HCT116 (cell line): ENCODE measurements around the gene ADGRV1. TPM values are rescaled to one million over a fixed set of nuclear protein-coding genes. Genes with fewer than 3 reads are reported as not detected.

ENCODE experiments used
- ATAC-seq: fragments of 200-7000 bp; cut with Tn5 transposase; 2 replicates; pipeline ENCODE4 v1.9.1; 2020; ENCODE audit warnings: mild to moderate bottlenecking, moderate library complexity
- BruUV-seq: library from RNA; stranded (reverse); fragments of 400-500 nt; replicated peaks from 2 replicates; lab custom pipeline; 2021; lab: Mats Ljungman, UMichigan
- CTCF ChIA-PET: fragments of 300-600 bp; sonication (Branson Sonifier 250); formaldehyde crosslinking; loops from one replicate; lab custom pipeline; 2021; ENCODE audit warnings: antibody characterized with exemption; lab: Charles Lee
- POLR2A ChIA-PET: fragments of 300-600, 350-600 bp; sonication (Branson Sonifier 250); formaldehyde crosslinking; loops from one replicate; lab custom pipeline; 2021; ENCODE audit warnings: antibody characterized with exemption; lab: Charles Lee
- RAD21 ChIA-PET, 2 experiments: fragments of 300-600 bp; sonication (Branson Sonifier 250); formaldehyde crosslinking; loops; one replicate each; lab custom pipeline; 2023; ENCODE audit warnings: low total read pairs in 2 of 2; ENCODE audit not compliant: uncharacterized antibody in 2 of 2, unreplicated experiment in 2 of 2, low non-redundant PET in 1 of 2; lab: Charles Lee
- DNase-seq: peaks from one replicate; pipeline ENCODE4 v3.0.0-alpha.2; 2010; ENCODE audit warnings: low read depth, low spot score
- H2AFZ ChIP-seq: fragments of 200-600 bp; shearing (Covaris generic), sonication (generic); 2 replicates; pipeline ENCODE4 v1.6.1; 2017; ENCODE audit warnings: low read depth, mixed run types, mixed read lengths, antibody characterized with exemption, low read length; ENCODE audit not compliant: poor library complexity, severe bottlenecking
- H3K27ac ChIP-seq: 2 replicates; pipeline ENCODE4 v1.5.1; 2012; ENCODE audit warnings: low read depth, low read length
- H3K27me3 ChIP-seq: fragments of 200-600 bp; sonication (generic); 2 replicates; pipeline ENCODE4 v1.6.1; 2016; ENCODE audit warnings: mixed run types, low read length, mixed read lengths; ENCODE audit not compliant: insufficient read depth
- H3K36me3 ChIP-seq, 2 experiments: fragments of 200-500 bp in 1 of 2; fragments of 200-600 bp in 1 of 2; sonication (Bioruptor generic) in 1 of 2; sonication (generic) in 1 of 2; 2 replicates each; pipeline versions ENCODE4 v1.5.1 to v1.6.1; 2014 to 2016; ENCODE audit warnings: low read length in 2 of 2, inconsistent platforms in 1 of 2, mixed read lengths in 1 of 2, mixed run types in 1 of 2; ENCODE audit not compliant: insufficient read depth in 2 of 2, control insufficient read depth in 1 of 2
- H3K4me1 ChIP-seq, 2 experiments: fragments of 200-600 bp in 1 of 2; sonication (generic) in 1 of 2; 2 replicates each; pipeline versions ENCODE4 v1.5.1 to v1.6.1; 2012 to 2017; ENCODE audit warnings: low read length in 2 of 2, inconsistent platforms in 1 of 2, mild to moderate bottlenecking in 1 of 2, mixed read lengths in 1 of 2, mixed run types in 1 of 2, moderate library complexity in 1 of 2; ENCODE audit not compliant: insufficient read depth in 2 of 2, control insufficient read depth in 1 of 2
- H3K4me2 ChIP-seq: fragments of 200-600 bp; sonication (generic); 2 replicates; pipeline ENCODE4 v1.6.1; 2017; ENCODE audit warnings: mixed run types, low read length, mixed read lengths
- H3K4me3 ChIP-seq, 2 experiments: fragments of 200-600 bp in 1 of 2; sonication (generic) in 1 of 2; replicated peaks in 1 of 2; 2 replicates each; pipeline ENCODE4 v1.5.1; 2011 to 2016; ENCODE audit warnings: low read length in 2 of 2, control low read depth in 1 of 2, low read depth in 1 of 2, mild to moderate bottlenecking in 1 of 2, mixed read lengths in 1 of 2, mixed run types in 1 of 2
- H3K79me2 ChIP-seq: fragments of 200-600 bp; sonication (generic); 2 replicates; pipeline ENCODE4 v1.6.1; 2017; ENCODE audit warnings: mild to moderate bottlenecking, mixed run types, low read length, moderate library complexity, mixed read lengths; ENCODE audit not compliant: insufficient read depth
- H3K9ac ChIP-seq: fragments of 200-600 bp; sonication (generic); 2 replicates; pipeline ENCODE4 v1.6.1; 2016; ENCODE audit warnings: low read length, mixed read lengths
- H3K9me2 ChIP-seq: fragments of 200-600 bp; sonication (generic), shearing (Covaris generic); 2 replicates; pipeline ENCODE4 v1.6.1; 2017; ENCODE audit warnings: mixed run types, mild to moderate bottlenecking, moderate library complexity; ENCODE audit not compliant: insufficient read depth
- H3K9me3 ChIP-seq, 2 experiments: fragments of 200-500 bp in 1 of 2; fragments of 200-600 bp in 1 of 2; sonication (Bioruptor generic) in 1 of 2; sonication (generic) in 1 of 2; 2 replicates each; pipeline ENCODE4 v1.6.1; 2014 to 2017; ENCODE audit warnings: low read length in 2 of 2, mixed read lengths in 2 of 2, inconsistent platforms in 1 of 2, low read depth in 1 of 2, mild to moderate bottlenecking in 1 of 2, mixed run types in 1 of 2, moderate library complexity in 1 of 2; ENCODE audit not compliant: control insufficient read depth in 1 of 2, insufficient read depth in 1 of 2
- H4K20me1 ChIP-seq: fragments of 200-600 bp; sonication (generic), shearing (Covaris generic); 2 replicates; pipeline ENCODE4 v1.6.1; 2017; ENCODE audit warnings: mixed run types, mild to moderate bottlenecking, moderate library complexity; ENCODE audit not compliant: insufficient read depth
- CBX3 ChIP-seq: IDR thresholded peaks from 2 replicates; pipeline ENCODE4 v1.6.1; 2012; ENCODE audit warnings: low read depth
- CEBPB ChIP-seq: IDR thresholded peaks from 2 replicates; pipeline ENCODE4 v1.6.1; 2012; ENCODE audit warnings: low read depth
- EGR1 ChIP-seq: IDR thresholded peaks from 2 replicates; pipeline ENCODE4 v1.6.1; 2012; ENCODE audit warnings: low read depth
- ELF1 ChIP-seq: IDR thresholded peaks from 2 replicates; pipeline ENCODE4 v1.6.1; 2012; ENCODE audit warnings: low read depth, borderline replicate concordance
- EZH2 ChIP-seq: fragments of 200-600 bp; sonication (generic); IDR thresholded peaks from 2 replicates; pipeline ENCODE4 v1.6.1; 2017; ENCODE audit warnings: antibody characterized with exemption, mixed run types
- JUND ChIP-seq: IDR thresholded peaks from 2 replicates; pipeline ENCODE4 v1.6.1; 2012
- POLR2A ChIP-seq: IDR thresholded peaks from 2 replicates; pipeline ENCODE4 v1.7.0; 2011; ENCODE audit warnings: borderline replicate concordance; ENCODE audit not compliant: insufficient read depth, insufficient read length; ENCODE audit errors: extremely low read depth
- POLR2AphosphoS5 ChIP-seq: IDR thresholded peaks from 2 replicates; pipeline ENCODE4 v1.6.1; 2011; ENCODE audit warnings: mild to moderate bottlenecking, low read depth, low read length, moderate library complexity
- SRF ChIP-seq: IDR thresholded peaks from 2 replicates; pipeline ENCODE4 v1.6.1; 2012; ENCODE audit warnings: low read depth
- TCF7L2 ChIP-seq: IDR thresholded peaks from 2 replicates; pipeline ENCODE4 v1.7.0; 2011; ENCODE audit warnings: borderline replicate concordance, inconsistent platforms; ENCODE audit not compliant: insufficient read depth, insufficient read length; ENCODE audit errors: extremely low read depth
- YY1 ChIP-seq: IDR thresholded peaks from 2 replicates; pipeline ENCODE4 v1.6.1; 2011; ENCODE audit warnings: low read length, low read depth, moderate library complexity, mild to moderate bottlenecking; ENCODE audit not compliant: insufficient replicate concordance; ENCODE audit errors: extremely low read depth
- ZNF274 ChIP-seq: fragments of 200-500 bp; sonication (Bioruptor generic); IDR thresholded peaks from 2 replicates; pipeline ENCODE4 v1.6.1; 2014; ENCODE audit warnings: mild to moderate bottlenecking, low read depth, low read length, inconsistent platforms
- intact Hi-C: fragments of 100-400 bp; cut with micrococcal nuclease; formaldehyde crosslinking; loops from 2 replicates; pipeline ENCODE4 v1.10.0; 2022
- total RNA-seq: library from RNA; stranded (reverse); gene quantifications from one replicate; pipeline ENCODE4 v1.2.1, GENCODE V29; 2021; ENCODE audit not compliant: unreplicated experiment
- TF ChIP-seq, protein P1 (sequence below): IDR thresholded peaks from 2 replicates; pipeline ENCODE4 v1.6.1; 2011; ENCODE audit warnings: mild to moderate bottlenecking, low read length, moderate library complexity; ENCODE audit not compliant: insufficient replicate concordance; ENCODE audit errors: extremely low read depth
- TF ChIP-seq, protein P2 (sequence below), 3 experiments: fragments of 200-600 bp in 1 of 3; sonication (generic) in 1 of 3; IDR thresholded peaks in 2 of 3; conservative IDR thresholded peaks in 1 of 3; 2 replicates each; pipeline ENCODE4 v1.5.1; 2012 to 2017; ENCODE audit warnings: low read depth in 2 of 3, low read length in 2 of 3, antibody characterized with exemption in 1 of 3, borderline replicate concordance in 1 of 3, control low read depth in 1 of 3, mild to moderate bottlenecking in 1 of 3, mixed read lengths in 1 of 3, mixed run types in 1 of 3, moderate library complexity in 1 of 3; ENCODE audit not compliant: insufficient read depth in 1 of 3
- TF ChIP-seq, protein P3 (sequence below): IDR thresholded peaks from 2 replicates; pipeline ENCODE4 v1.6.1; 2012

The ADGRV1 gene
- total RNA-seq, 1 experiment from 2014 or later = 6.0 TPM

DNA sequence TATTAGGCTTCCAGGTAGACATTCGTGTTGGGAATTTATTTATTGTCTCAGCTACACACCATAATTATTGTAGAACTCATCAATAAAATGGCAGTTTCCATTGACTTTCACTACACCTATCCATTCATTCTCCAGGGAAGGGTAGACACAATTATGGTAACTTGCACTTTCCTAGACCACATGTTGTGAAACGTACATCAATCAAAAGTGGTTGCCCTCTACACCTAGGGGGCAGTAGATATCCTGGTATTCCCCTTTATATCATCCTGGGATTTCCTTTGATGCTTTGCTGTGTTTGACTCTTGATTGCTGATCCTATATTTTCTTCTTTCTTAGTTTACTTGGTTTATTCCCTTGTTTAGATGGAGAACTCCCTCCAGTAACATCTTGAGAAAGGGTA is 47.9 kb downstream of the ADGRV1 start (continued):
- TF ChIP-seq ZNF274 = no peak

DNA sequence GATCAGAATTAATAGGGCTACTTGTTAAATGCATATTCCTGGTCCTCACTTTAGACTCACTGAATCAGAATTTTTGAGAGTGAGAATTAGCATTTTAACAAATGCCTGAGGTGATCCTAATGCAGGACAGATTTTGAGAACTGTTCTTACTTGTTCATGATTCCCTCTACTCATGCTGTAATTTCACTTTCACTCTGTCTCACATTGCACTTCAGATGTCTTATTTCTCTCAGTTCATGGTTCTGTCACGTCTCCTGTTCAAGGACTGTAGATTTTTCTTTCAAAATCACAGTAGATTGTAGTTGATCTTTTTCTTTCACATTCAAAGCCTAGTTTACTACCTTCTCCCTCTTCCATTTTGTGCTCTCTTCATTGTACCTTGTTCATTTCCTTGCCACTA is 54.3 kb downstream of the ADGRV1 start:
- RAD21 ChIA-PET = no interaction called here
- Histone ChIP-seq H3K9me2 (no peaks in the 10 kb centered on the region), H3K9ac (no peak overlapping the region), H3K4me3 (no peak overlapping the region), H2AFZ (no peak overlapping the region), H3K36me3 (no peaks in the 10 kb centered on the region), H3K27ac (no peak overlapping the region), H3K27me3 (peaks cover 12% of the 10 kb centered on the region; the same call in 1 of the 2 replicates), H3K4me2 (no peak overlapping the region), H4K20me1 (no peaks in the 10 kb centered on the region), H3K9me3 (no peaks in the 10 kb centered on the region), H3K79me2 (no peaks in the 10 kb centered on the region), H3K4me1 (no peaks in the 10 kb centered on the region)
- no TSS peak for BruUV-seq
- TF ChIP-seq, protein P1, sequence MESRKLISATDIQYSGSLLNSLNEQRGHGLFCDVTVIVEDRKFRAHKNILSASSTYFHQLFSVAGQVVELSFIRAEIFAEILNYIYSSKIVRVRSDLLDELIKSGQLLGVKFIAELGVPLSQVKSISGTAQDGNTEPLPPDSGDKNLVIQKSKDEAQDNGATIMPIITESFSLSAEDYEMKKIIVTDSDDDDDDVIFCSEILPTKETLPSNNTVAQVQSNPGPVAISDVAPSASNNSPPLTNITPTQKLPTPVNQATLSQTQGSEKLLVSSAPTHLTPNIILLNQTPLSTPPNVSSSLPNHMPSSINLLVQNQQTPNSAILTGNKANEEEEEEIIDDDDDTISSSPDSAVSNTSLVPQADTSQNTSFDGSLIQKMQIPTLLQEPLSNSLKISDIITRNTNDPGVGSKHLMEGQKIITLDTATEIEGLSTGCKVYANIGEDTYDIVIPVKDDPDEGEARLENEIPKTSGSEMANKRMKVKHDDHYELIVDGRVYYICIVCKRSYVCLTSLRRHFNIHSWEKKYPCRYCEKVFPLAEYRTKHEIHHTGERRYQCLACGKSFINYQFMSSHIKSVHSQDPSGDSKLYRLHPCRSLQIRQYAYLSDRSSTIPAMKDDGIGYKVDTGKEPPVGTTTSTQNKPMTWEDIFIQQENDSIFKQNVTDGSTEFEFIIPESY = no peak
- no peak for TF ChIP-seq YY1
- no peak for TF ChIP-seq POLR2A
- no peak for TF ChIP-seq CBX3
- TF ChIP-seq, protein P2, sequence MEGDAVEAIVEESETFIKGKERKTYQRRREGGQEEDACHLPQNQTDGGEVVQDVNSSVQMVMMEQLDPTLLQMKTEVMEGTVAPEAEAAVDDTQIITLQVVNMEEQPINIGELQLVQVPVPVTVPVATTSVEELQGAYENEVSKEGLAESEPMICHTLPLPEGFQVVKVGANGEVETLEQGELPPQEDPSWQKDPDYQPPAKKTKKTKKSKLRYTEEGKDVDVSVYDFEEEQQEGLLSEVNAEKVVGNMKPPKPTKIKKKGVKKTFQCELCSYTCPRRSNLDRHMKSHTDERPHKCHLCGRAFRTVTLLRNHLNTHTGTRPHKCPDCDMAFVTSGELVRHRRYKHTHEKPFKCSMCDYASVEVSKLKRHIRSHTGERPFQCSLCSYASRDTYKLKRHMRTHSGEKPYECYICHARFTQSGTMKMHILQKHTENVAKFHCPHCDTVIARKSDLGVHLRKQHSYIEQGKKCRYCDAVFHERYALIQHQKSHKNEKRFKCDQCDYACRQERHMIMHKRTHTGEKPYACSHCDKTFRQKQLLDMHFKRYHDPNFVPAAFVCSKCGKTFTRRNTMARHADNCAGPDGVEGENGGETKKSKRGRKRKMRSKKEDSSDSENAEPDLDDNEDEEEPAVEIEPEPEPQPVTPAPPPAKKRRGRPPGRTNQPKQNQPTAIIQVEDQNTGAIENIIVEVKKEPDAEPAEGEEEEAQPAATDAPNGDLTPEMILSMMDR (IDR thresholded peaks at IDR 0.05 in 2 of 3, conservative IDR thresholded peaks at IDR 0.05 in 1 of 3; ENCODE audit: borderline replicate concordance in 1 of 3, insufficient read depth in 1 of 3, low read depth in 2 of 3, low read length in 2 of 3) = no peak
- TF ChIP-seq EGR1 = no peak
- TF ChIP-seq TCF7L2 = no peak
- TF ChIP-seq SRF = no peak
- no peak for TF ChIP-seq POLR2AphosphoS5
- no peak for TF ChIP-seq CEBPB
- TF ChIP-seq ELF1 = no peak
- TF ChIP-seq, protein P3, sequence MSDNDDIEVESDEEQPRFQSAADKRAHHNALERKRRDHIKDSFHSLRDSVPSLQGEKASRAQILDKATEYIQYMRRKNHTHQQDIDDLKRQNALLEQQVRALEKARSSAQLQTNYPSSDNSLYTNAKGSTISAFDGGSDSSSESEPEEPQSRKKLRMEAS = no peak
- no peak for TF ChIP-seq JUND
- no peak for TF ChIP-seq EZH2
- DNase-seq (no peak), ATAC-seq (no peak)
- POLR2A ChIA-PET = no interaction called here
- intact Hi-C loops = loop anchor here (10.0 kb wide), 1 partner anchor 62 kb away; no protein-coding TSS in a partner anchor
- CTCF ChIA-PET = no interaction called here
